HL-60 (cell line): ENCODE measurements around the gene HOXB8.

ENCODE experiments used
- CTCF ChIP-seq: IDR thresholded peaks from one replicate; pipeline ENCODE4 v1.5.1; 2011; ENCODE audit warnings: low read length, control low read depth, inconsistent platforms; ENCODE audit not compliant: insufficient read depth
- POLR2AphosphoS5 ChIP-seq: IDR thresholded peaks from 2 replicates; pipeline ENCODE4 v1.6.1; 2012; ENCODE audit warnings: low read depth
- REST ChIP-seq: IDR thresholded peaks from 2 replicates; pipeline ENCODE4 v1.6.1; 2012; ENCODE audit warnings: low read depth; ENCODE audit not compliant: insufficient replicate concordance

GRCh38 chr17:48592577-48592976, 22.5 kb downstream of the HOXB8 start:
- TF ChIP-seq CTCF (no peak), POLR2AphosphoS5 (no peak), REST (no peak)
